GM12801 (cell line): Measurements from ENCODE around the gene CCDC33.

Experiments
- CTCF ChIP-seq: IDR thresholded peaks from one replicate; pipeline ENCODE4 v1.5.1; 2011; ENCODE audit warnings: control low read depth; ENCODE audit not compliant: insufficient read length; ENCODE audit errors: extremely low read depth

The CCDC33 gene

DNA sequence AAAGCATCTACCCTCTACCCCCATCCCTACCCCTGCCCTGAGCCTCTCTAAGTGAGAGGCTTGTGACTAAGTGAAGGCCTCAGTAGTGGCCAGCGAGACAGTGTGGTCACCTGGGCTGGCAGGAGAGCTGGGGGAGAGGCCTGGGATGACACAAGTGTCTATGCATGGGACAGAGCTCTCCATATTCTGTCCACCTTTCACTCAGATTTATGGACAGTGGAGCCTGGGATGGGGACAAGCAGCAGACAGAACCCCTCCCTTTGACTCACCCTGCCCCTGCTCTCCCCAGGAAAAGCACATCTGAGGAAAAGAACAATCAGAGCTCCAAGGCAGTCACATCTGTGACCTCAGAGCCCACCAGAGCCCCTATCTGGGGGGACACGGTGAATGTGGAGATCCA is 26.0 kb downstream of the CCDC33 start:
- TF ChIP-seq CTCF: no peak

GRCh38 chr15:74262625-74263024 is 26.5 kb downstream of the CCDC33 start:
- no peak for TF ChIP-seq CTCF

DNA sequence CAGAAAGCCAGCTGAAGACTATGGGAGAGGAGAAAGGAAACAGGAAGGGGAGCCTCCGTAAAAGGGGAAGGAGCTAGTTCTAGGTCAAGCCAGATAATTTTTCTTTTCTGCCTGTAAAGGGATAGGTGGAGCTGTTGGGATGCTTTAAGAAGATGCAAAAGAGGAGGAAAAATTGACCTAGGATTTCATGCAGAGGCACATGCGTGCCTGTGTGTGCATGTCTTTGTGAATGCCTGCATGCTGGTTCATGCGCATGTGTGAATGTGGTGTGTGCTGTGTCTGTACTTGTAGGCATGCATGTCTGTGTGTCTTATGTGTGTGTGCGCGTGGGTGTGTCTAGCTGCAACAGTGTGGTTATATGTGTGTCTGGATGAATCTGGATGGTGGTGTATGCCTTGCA is 27.3 kb downstream of the CCDC33 start:
- TF ChIP-seq CTCF: no peak

GRCh38 chr15:74264081-74264501 is 28.0 kb downstream of the CCDC33 start:
- no peak for TF ChIP-seq CTCF

DNA sequence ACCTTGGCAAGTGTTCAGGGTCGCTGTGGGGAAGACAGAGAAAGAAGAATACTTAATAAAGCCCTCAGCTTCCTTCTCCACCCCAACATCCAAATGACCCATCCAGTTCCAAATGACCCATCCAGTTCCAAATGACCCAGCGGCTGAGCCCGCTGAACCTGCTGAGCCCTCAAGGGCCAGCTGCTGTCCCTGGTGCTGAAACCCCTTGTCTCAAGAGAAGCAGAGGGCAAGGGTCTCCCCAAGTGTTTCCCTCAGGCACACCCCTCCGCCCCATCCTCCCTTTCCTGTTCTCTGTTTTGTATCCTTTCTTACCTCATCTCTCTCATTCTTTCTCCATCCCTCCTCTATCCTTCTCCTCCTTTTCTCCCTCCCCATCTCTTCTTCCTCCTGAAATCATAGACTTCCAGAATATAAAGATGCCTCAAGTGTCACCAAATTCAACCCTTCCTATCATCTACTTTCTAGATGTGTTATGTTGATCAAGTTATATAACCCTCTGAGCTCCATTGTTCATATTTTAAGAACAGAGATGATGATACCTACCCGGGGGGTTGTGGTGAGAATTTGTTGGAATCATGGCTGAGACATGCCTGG is 29.0 kb downstream of the CCDC33 start:
- no peak for TF ChIP-seq CTCF

DNA sequence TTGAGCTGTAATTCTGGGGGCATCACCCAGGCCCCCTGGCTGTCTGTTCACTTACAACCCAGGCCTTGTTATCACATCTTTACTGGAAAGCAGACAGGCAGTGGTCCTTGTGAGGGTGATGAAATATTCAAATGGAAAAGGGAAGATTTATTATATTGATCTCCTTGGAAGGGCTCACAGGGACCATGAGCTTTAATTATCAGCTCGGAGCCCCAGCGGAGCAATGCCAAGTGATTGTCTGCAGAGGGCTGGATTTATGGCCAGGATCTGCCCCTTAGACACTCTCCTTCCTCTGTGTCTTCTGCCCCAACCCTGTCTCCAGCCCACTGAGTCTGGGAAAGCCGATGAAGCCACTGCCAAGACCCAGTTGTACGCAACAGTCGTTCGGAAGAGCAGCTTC is 31.9 kb downstream of the CCDC33 start:
- TF ChIP-seq CTCF: no peak

GRCh38 chr15:74269362-74270035 is 33.4 kb downstream of the CCDC33 start:
- TF ChIP-seq CTCF: no peak
